ENCODE results near the gene ARHGAP22.
A peak's percentile ranks its signal among the peaks of the same experiment; 100 is the strongest.

The ARHGAP22 gene

GRCh38 chr10:48632166-48632565 is 27.3 kb upstream of the ARHGAP22 start:
- Histone ChIP-seq H3K4me3 (ENCODE audit: low read length) (no peak overlapping the region), H3K9ac (ENCODE audit: low read length) (no peak overlapping the region), H4K20me1 (ENCODE audit: insufficient read depth, low read length) (no peaks in the 10 kb centered on the region), H3K4me1 (ENCODE audit: low read length) (peaks cover 52% of the 10 kb centered on the region), H3K27me3 (replicated peaks; ENCODE audit: insufficient read depth, low read length) (no peaks in the 10 kb centered on the region), H2AFZ (ENCODE audit: low read length) (no peak overlapping the region), H3K9me2 (replicated peaks; ENCODE audit: insufficient read depth, low read length) (no peaks in the 10 kb centered on the region), H3K9me3 (replicated peaks; ENCODE audit: insufficient read depth, low read length) (no peaks in the 10 kb centered on the region), H3K36me3 (replicated peaks; ENCODE audit: insufficient read depth, low read length) (no peaks in the 10 kb centered on the region), H3K4me2 (ENCODE audit: low read depth, low read length) (peak overlapping the region; percentile 8; the same call in 1 of the 2 replicates), H3F3A (ENCODE audit: insufficient read depth, low read length) (peaks cover 19% of the 10 kb centered on the region), H3K79me2 (ENCODE audit: low read length) (no peaks in the 10 kb centered on the region), H3K27ac (ENCODE audit: low read length) (no peak overlapping the region)
- no peak for TF ChIP-seq CTCF (IDR thresholded peaks at IDR 0.05; ENCODE audit: low read length)
- no peak for TF ChIP-seq EZH2 (optimal IDR thresholded peaks at IDR 0.05; ENCODE audit: low read depth, low read length)
- no peak for TF ChIP-seq EZH2phosphoT487 (IDR thresholded peaks at IDR 0.05; ENCODE audit: low read length)
- no peak for DNase-seq

GRCh38 chr10:48627984-48628609 is 23.2 kb upstream of the ARHGAP22 start:
- Histone ChIP-seq H3K9ac (ENCODE audit: low read length) (no peak overlapping the region), H3K4me3 (ENCODE audit: low read length) (no peak overlapping the region), H2AFZ (ENCODE audit: low read length) (no peak overlapping the region), H3K9me2 (replicated peaks; ENCODE audit: insufficient read depth, low read length) (no peaks in the 10 kb centered on the region), H3K4me1 (ENCODE audit: low read length) (peaks cover 17% of the 10 kb centered on the region), H3K79me2 (ENCODE audit: low read length) (no peaks in the 10 kb centered on the region), H3K27me3 (replicated peaks; ENCODE audit: insufficient read depth, low read length) (no peaks in the 10 kb centered on the region), H3K27ac (ENCODE audit: low read length) (no peak overlapping the region), H3K4me2 (ENCODE audit: low read depth, low read length) (no peak overlapping the region), H4K20me1 (ENCODE audit: insufficient read depth, low read length) (no peaks in the 10 kb centered on the region), H3K9me3 (replicated peaks; ENCODE audit: insufficient read depth, low read length) (no peaks in the 10 kb centered on the region), H3K36me3 (replicated peaks; ENCODE audit: insufficient read depth, low read length) (no peaks in the 10 kb centered on the region), H3F3A (ENCODE audit: insufficient read depth, low read length) (no peaks in the 10 kb centered on the region)
- TF ChIP-seq EZH2phosphoT487 (IDR thresholded peaks at IDR 0.05; ENCODE audit: low read length) (no peak), EZH2 (optimal IDR thresholded peaks at IDR 0.05; ENCODE audit: low read depth, low read length) (no peak), CTCF (IDR thresholded peaks at IDR 0.05; ENCODE audit: low read length) (no peak)
- no peak for DNase-seq

- TF ChIP-seq CTCF (IDR thresholded peaks at IDR 0.05; ENCODE audit: low read length) = no peak
- no peak for TF ChIP-seq EZH2phosphoT487 (IDR thresholded peaks at IDR 0.05; ENCODE audit: low read length)
- no peak for TF ChIP-seq EZH2 (optimal IDR thresholded peaks at IDR 0.05; ENCODE audit: low read depth, low read length)
- H3K4me2 ChIP-seq (ENCODE audit: low read depth, low read length) = no peak overlapping the region
- no peak overlapping the region for H3K27ac ChIP-seq (ENCODE audit: low read length)
- H3K27me3 ChIP-seq (replicated peaks; ENCODE audit: insufficient read depth, low read length) = no peaks in the 10 kb centered on the region
- H4K20me1 ChIP-seq (ENCODE audit: insufficient read depth, low read length) = no peaks in the 10 kb centered on the region
- H3K79me2 ChIP-seq (ENCODE audit: low read length) = no peaks in the 10 kb centered on the region
- H2AFZ ChIP-seq (ENCODE audit: low read length) = no peak overlapping the region
- H3K9me2 ChIP-seq (replicated peaks; ENCODE audit: insufficient read depth, low read length) = no peaks in the 10 kb centered on the region
- H3K4me1 ChIP-seq (ENCODE audit: low read length) = peaks cover 8% of the 10 kb centered on the region
- H3F3A ChIP-seq (ENCODE audit: insufficient read depth, low read length) = no peaks in the 10 kb centered on the region
- no peaks in the 10 kb centered on the region for H3K9me3 ChIP-seq (replicated peaks; ENCODE audit: insufficient read depth, low read length)
- no peak overlapping the region for H3K9ac ChIP-seq (ENCODE audit: low read length)
- no peaks in the 10 kb centered on the region for H3K36me3 ChIP-seq (replicated peaks; ENCODE audit: insufficient read depth, low read length)
- no peak for DNase-seq
- no peak overlapping the region for H3K4me3 ChIP-seq (ENCODE audit: low read length)
Observed at GRCh38 chr10:48626986-48627731, 22.3 kb upstream of the ARHGAP22 start.

Data from MM.1S (cell line).